ENCODE measurements around the gene KIF20B. TPM values are rescaled to one million over a fixed set of nuclear protein-coding genes. Genes with fewer than 3 reads are reported as not detected.

The KIF20B gene
- total and polyA plus RNA-seq, 2 of the 13 experiments (the other 11 are each of a cell fraction or from before 2014, with no cell fraction given) = 3.5 to 38.6 TPM

- TF ChIP-seq HNF1B (CRISPR knock-in tag; IDR thresholded peaks at IDR 0.05) = peak; percentile 59; the same call in 1 of the 2 replicates
- peak; percentile 99 for TF ChIP-seq ZMYM4 (CRISPR knock-in tag; IDR thresholded peaks at IDR 0.05)
- no peak for TF ChIP-seq THAP8 (CRISPR knock-in tag; IDR thresholded peaks at IDR 0.05; ENCODE audit: borderline replicate concordance)
- TF ChIP-seq TRIM22 (IDR thresholded peaks at IDR 0.05) = no peak
- TF ChIP-seq HNF4G (IDR thresholded peaks at IDR 0.05; ENCODE audit: borderline replicate concordance, low read depth, low read length) = no peak
- TF ChIP-seq HNF4G (CRISPR knock-in tag; IDR thresholded peaks at IDR 0.05; ENCODE audit: borderline replicate concordance, low read depth) = no peak
- TF ChIP-seq U2AF1 (optimal IDR thresholded peaks at IDR 0.05; ENCODE audit: low read depth, low read length) = no peak
- peak; percentile 79; the same call in 1 of the 2 replicates for TF ChIP-seq THAP7 (CRISPR knock-in tag; IDR thresholded peaks at IDR 0.05)
- TF ChIP-seq ZSCAN25 (CRISPR knock-in tag; IDR thresholded peaks at IDR 0.05) = no peak; the same call in 1 of the 2 replicates
- no peak for TF ChIP-seq ZNF766 (CRISPR knock-in tag; IDR thresholded peaks at IDR 0.05; ENCODE audit: borderline replicate concordance)
- TF ChIP-seq ZNF891 (CRISPR knock-in tag; IDR thresholded peaks at IDR 0.05) = no peak; the same call in 1 of the 2 replicates
- TF ChIP-seq LRRFIP1 (CRISPR knock-in tag; conservative IDR thresholded peaks at IDR 0.05) = no peak
- TF ChIP-seq ZNF816 (CRISPR knock-in tag; IDR thresholded peaks at IDR 0.05; ENCODE audit: borderline replicate concordance) = peak; percentile 75; the same call in 1 of the 2 replicates
- no peak for TF ChIP-seq ZNF44 (CRISPR knock-in tag; IDR thresholded peaks at IDR 0.05)
- peak; percentile 47; the same call in 1 of the 2 replicates for TF ChIP-seq MXD3 (CRISPR knock-in tag; IDR thresholded peaks at IDR 0.05)
- TF ChIP-seq ZNF276 (CRISPR knock-in tag; IDR thresholded peaks at IDR 0.05; ENCODE audit: low read depth) = no peak
- peak; percentile 56 for TF ChIP-seq ESRRA (CRISPR knock-in tag; IDR thresholded peaks at IDR 0.05; ENCODE audit: low read depth)
- TF ChIP-seq ZBTB8A (CRISPR knock-in tag; IDR thresholded peaks at IDR 0.05; ENCODE audit: borderline replicate concordance, low read depth) = no peak
Observed at GRCh38 chr10:89701242-89702120, at the start of gene KIF20B (continued).
